Measurements from ENCODE around the gene DAZAP1.

Gene DAZAP1

GRCh38 chr19:1407528-1408299 lies at the start of gene DAZAP1:
Gene DAZAP1, plus strand, starts transcription at chr19:1407586. Its CDS starts 188 bp downstream, at chr19:1407774.
- DNase-seq (ENCODE audit: low spot score) = peak; percentile 83
- no peak for TF ChIP-seq CTCF (IDR thresholded peaks at IDR 0.05; ENCODE audit: extremely low read depth, missing control alignments)

GRCh38 chr19:1360126-1360817 lies 47.1 kb upstream of the DAZAP1 start:
- no peak for DNase-seq (ENCODE audit: low spot score)
- no peak for TF ChIP-seq CTCF (IDR thresholded peaks at IDR 0.05; ENCODE audit: extremely low read depth, missing control alignments)

GRCh38 chr19:1360818-1361461 lies 46.4 kb upstream of the DAZAP1 start:
- DNase-seq (ENCODE audit: low spot score) = no peak
- no peak for TF ChIP-seq CTCF (IDR thresholded peaks at IDR 0.05; ENCODE audit: extremely low read depth, missing control alignments)

GRCh38 chr19:1361601-1362386 lies 45.6 kb upstream of the DAZAP1 start:
- no peak for TF ChIP-seq CTCF (IDR thresholded peaks at IDR 0.05; ENCODE audit: extremely low read depth, missing control alignments)
- DNase-seq (ENCODE audit: low spot score) = no peak

GRCh38 chr19:1362387-1363257 lies 44.8 kb upstream of the DAZAP1 start:
- no peak for TF ChIP-seq CTCF (IDR thresholded peaks at IDR 0.05; ENCODE audit: extremely low read depth, missing control alignments)
- DNase-seq (ENCODE audit: low spot score) = peak; percentile 60

- DNase-seq (ENCODE audit: low spot score) = peak; percentile 49
- TF ChIP-seq CTCF (IDR thresholded peaks at IDR 0.05; ENCODE audit: extremely low read depth, missing control alignments) = no peak
These were observed 43.8 kb upstream of the DAZAP1 start for GRCh38 chr19:1363599-1363998.

All from GM20000 (cell line).